HEK293 (cell line): Measurements from ENCODE around the gene CST9L.

Experiments used
- YY1 ChIP-seq: fragments of 450-650 bp; formaldehyde crosslinking; IDR thresholded peaks from 2 replicates; pipeline ENCODE4 v1.5.1; 2018; ENCODE audit warnings: missing biosample characterization, missing genetic modification characterization
- ZNF155 ChIP-seq: fragments of 450-650 bp; formaldehyde crosslinking; IDR thresholded peaks from 2 replicates; pipeline ENCODE4 v1.5.1; 2016; ENCODE audit warnings: missing biosample characterization, missing genetic modification characterization
- ZNF274 ChIP-seq, 2 experiments: fragments of 200-500 bp in 1 of 2; fragments of 450-650 bp in 1 of 2; sonication (Bioruptor generic) in 1 of 2; formaldehyde crosslinking in 1 of 2; IDR thresholded peaks; 2 replicates each; pipeline versions ENCODE4 v1.5.1 to v1.6.1; 2014 to 2016; ENCODE audit warnings: borderline replicate concordance in 1 of 2, inconsistent platforms in 1 of 2, low read length in 1 of 2, missing biosample characterization in 1 of 2, missing genetic modification characterization in 1 of 2
- ZNF354C ChIP-seq: fragments of 450-650 bp; formaldehyde crosslinking; IDR thresholded peaks from 2 replicates; pipeline ENCODE4 v1.5.1; 2016; ENCODE audit warnings: missing biosample characterization, missing genetic modification characterization, low read depth, borderline replicate concordance
- ZNF423 ChIP-seq: fragments of 450-650 bp; formaldehyde crosslinking; IDR thresholded peaks from 2 replicates; pipeline ENCODE4 v1.5.1; 2016; ENCODE audit warnings: missing biosample characterization, missing genetic modification characterization
- ZNF777 ChIP-seq: fragments of 450-650 bp; formaldehyde crosslinking; IDR thresholded peaks from 2 replicates; pipeline ENCODE4 v1.5.1; 2017; ENCODE audit warnings: missing biosample characterization, missing genetic modification characterization, borderline replicate concordance
- TF ChIP-seq, protein P1 (sequence below): fragments of 450-650 bp; IDR thresholded peaks from 2 replicates; pipeline ENCODE4 v1.5.1; 2018; ENCODE audit warnings: missing biosample characterization, mild to moderate bottlenecking, missing genetic modification characterization
- TF ChIP-seq, protein P2 (sequence below): fragments of 450-650 bp; formaldehyde crosslinking; IDR thresholded peaks from 2 replicates; pipeline ENCODE4 v1.5.1; 2016; ENCODE audit warnings: missing biosample characterization, missing genetic modification characterization
- TF ChIP-seq, protein P3 (sequence below): fragments of 450-650 bp; formaldehyde crosslinking; IDR thresholded peaks from 2 replicates; pipeline ENCODE4 v1.5.1; 2016; ENCODE audit warnings: missing biosample characterization, missing genetic modification characterization

DNA sequence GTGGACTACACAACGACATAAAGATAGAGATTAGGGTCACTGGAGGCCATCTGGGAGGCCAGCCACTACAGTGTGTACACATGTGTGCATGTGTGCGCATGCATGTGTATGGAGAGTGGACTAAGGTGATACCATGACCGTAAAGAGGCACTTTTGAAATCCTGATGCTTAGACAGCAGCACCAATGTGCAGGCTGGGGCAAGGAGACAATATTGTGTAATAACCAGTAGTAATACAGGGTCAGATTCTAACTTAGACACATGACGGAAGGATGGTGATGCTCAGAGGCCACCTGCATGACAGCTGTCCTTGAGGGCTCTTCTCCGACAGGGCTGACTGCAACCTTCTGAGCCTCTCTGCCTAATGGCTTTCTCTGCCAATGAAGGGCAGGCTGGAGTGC, 25.5 kb downstream of the CST9L start:
- TF ChIP-seq, protein P1, sequence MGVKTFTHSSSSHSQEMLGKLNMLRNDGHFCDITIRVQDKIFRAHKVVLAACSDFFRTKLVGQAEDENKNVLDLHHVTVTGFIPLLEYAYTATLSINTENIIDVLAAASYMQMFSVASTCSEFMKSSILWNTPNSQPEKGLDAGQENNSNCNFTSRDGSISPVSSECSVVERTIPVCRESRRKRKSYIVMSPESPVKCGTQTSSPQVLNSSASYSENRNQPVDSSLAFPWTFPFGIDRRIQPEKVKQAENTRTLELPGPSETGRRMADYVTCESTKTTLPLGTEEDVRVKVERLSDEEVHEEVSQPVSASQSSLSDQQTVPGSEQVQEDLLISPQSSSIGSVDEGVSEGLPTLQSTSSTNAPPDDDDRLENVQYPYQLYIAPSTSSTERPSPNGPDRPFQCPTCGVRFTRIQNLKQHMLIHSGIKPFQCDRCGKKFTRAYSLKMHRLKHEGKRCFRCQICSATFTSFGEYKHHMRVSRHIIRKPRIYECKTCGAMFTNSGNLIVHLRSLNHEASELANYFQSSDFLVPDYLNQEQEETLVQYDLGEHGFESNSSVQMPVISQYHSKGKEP (tag by site-specific recombination) = no peak
- TF ChIP-seq ZNF274 (IDR thresholded peaks at IDR 0.05; ENCODE audit: low read length) (no peak), ZNF274 (tag by site-specific recombination; IDR thresholded peaks at IDR 0.05; ENCODE audit: borderline replicate concordance) (no peak), ZNF777 (tag by site-specific recombination) (no peak), ZNF423 (no peak), ZNF354C (tag by site-specific recombination) (no peak), YY1 (tag by site-specific recombination) (no peak), ZNF155 (tag by site-specific recombination) (no peak)
- TF ChIP-seq, protein P2, sequence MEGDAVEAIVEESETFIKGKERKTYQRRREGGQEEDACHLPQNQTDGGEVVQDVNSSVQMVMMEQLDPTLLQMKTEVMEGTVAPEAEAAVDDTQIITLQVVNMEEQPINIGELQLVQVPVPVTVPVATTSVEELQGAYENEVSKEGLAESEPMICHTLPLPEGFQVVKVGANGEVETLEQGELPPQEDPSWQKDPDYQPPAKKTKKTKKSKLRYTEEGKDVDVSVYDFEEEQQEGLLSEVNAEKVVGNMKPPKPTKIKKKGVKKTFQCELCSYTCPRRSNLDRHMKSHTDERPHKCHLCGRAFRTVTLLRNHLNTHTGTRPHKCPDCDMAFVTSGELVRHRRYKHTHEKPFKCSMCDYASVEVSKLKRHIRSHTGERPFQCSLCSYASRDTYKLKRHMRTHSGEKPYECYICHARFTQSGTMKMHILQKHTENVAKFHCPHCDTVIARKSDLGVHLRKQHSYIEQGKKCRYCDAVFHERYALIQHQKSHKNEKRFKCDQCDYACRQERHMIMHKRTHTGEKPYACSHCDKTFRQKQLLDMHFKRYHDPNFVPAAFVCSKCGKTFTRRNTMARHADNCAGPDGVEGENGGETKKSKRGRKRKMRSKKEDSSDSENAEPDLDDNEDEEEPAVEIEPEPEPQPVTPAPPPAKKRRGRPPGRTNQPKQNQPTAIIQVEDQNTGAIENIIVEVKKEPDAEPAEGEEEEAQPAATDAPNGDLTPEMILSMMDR (tag by site-specific recombination) = no peak
- TF ChIP-seq, protein P3, sequence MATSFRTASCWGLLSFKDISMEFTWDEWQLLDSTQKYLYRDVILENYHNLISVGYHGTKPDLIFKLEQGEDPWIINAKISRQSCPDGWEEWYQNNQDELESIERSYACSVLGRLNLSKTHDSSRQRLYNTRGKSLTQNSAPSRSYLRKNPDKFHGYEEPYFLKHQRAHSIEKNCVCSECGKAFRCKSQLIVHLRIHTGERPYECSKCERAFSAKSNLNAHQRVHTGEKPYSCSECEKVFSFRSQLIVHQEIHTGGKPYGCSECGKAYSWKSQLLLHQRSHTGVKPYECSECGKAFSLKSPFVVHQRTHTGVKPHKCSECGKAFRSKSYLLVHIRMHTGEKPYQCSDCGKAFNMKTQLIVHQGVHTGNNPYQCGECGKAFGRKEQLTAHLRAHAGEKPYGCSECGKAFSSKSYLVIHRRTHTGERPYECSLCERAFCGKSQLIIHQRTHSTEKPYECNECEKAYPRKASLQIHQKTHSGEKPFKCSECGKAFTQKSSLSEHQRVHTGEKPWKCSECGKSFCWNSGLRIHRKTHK (tag by site-specific recombination) = no peak
